Measurements from ENCODE around the gene CCT3. TPM values are rescaled to one million over a fixed set of nuclear protein-coding genes. Genes with fewer than 3 reads are reported as not detected.

The CCT3 gene
- total and polyA plus RNA-seq, 10 of the 15 experiments (the other 5 are each of a cell fraction or from before 2014, with no cell fraction given), result 319 to 585 (median 427) TPM

GRCh38 chr1:156319664-156320063, 18.4 kb downstream of the CCT3 start:
- intact Hi-C loops (cut with micrococcal nuclease; ENCODE audit: unreplicated experiment) (loop anchor here (5.0 kb wide), 2 partner anchors 172 to 222 kb away; no protein-coding TSS in a partner anchor), in situ Hi-C loops (cut with MboI) (loop anchor here (5.0 kb wide), 1 partner anchor 177 kb away; no protein-coding TSS in a partner anchor)
- no peaks in the 10 kb centered on the region for H4K20me1 ChIP-seq (ENCODE audit: control insufficient read depth, insufficient read depth)
- H3K9ac ChIP-seq (ENCODE audit: control insufficient read depth, insufficient read depth, low read length), result no peak overlapping the region
- CTCF ChIA-PET, result interaction anchor here (0.6 to 5.2 kb wide), 44 partner anchors 10 to 330 kb away, joined by 3 to 58 read pairs (median 6); partner anchors contain the start of genes CCT3, PMF1, SMG5 and TMEM79
- POLR2A ChIA-PET, result interaction anchor here (0.8 to 1.4 kb wide), 3 partner anchors 13 to 170 kb away, joined by 3 to 6 read pairs (median 3); no protein-coding TSS in a partner anchor
- H2AFZ ChIP-seq (ENCODE audit: control insufficient read depth, low read depth, low read length), result no peak overlapping the region
- peaks cover 29 to 42% of the 10 kb centered on the region in 2 experiments for H3K36me3 ChIP-seq (ENCODE audit: control insufficient read depth in 2 of 2, insufficient read depth in 2 of 2, low read length in 1 of 2)
- DNase-seq (ENCODE audit: low read depth, low spot score), result no peak
- SMC1A ChIA-PET (ENCODE audit: uncharacterized antibody, unreplicated experiment), result interaction anchor here (0.6 to 7.2 kb wide), 15 partner anchors 17 to 253 kb away, joined by 3 to 39 read pairs (median 3); partner anchors contain the start of gene SMG5
- no peak for FAIRE-seq
- RAD21 ChIA-PET (ENCODE audit: unreplicated experiment), result interaction anchor here (0.7 to 4.4 kb wide), 14 partner anchors 14 to 413 kb away, joined by 3 to 30 read pairs (median 4); partner anchors contain the start of genes PMF1 and SMG5
- H3K27me3 ChIP-seq (replicated peaks in 1 of 2; ENCODE audit: control insufficient read depth in 2 of 2, insufficient read depth in 2 of 2, low read length in 1 of 2), result no peaks in the 10 kb centered on the region
- no peaks in the 10 kb centered on the region for H3K4me1 ChIP-seq (ENCODE audit: control insufficient read depth, insufficient read depth, low read length)
- no peaks in the 10 kb centered on the region for H3K9me3 ChIP-seq (replicated peaks; ENCODE audit: control insufficient read depth, insufficient read depth, low read length)
- TF ChIP-seq NR2F1 (conservative IDR thresholded peaks at IDR 0.05) (no peak), PML (IDR thresholded peaks at IDR 0.05; ENCODE audit: low read length) (no peak), SMC3 (IDR thresholded peaks at IDR 0.05; ENCODE audit: borderline replicate concordance, low read length) (peak; percentile 35; the same call in 1 of the 2 replicates), POLR2A (IDR thresholded peaks at IDR 0.05; ENCODE audit: low read depth, low read length) (no peak), E2F8 (IDR thresholded peaks at IDR 0.05; ENCODE audit: low read depth, partially characterized antibody) (no peak), HDAC6 (IDR thresholded peaks at IDR 0.05; ENCODE audit: unreplicated experiment) (no peak), CTCF (IDR thresholded peaks at IDR 0.05 in 2 of 3, conservative IDR thresholded peaks at IDR 0.05 in 1 of 3; ENCODE audit: control insufficient read depth in 2 of 3, extremely low read depth in 1 of 3, insufficient read depth in 1 of 3, low read depth in 3 of 3, low read length in 3 of 3) (peak; percentile 41 to 51 (median 46)), RAD21 (IDR thresholded peaks at IDR 0.05; ENCODE audit: insufficient read depth, low read depth, low read length) (peak; percentile 64)
- WGBS (ENCODE audit: insufficient coverage, insufficient replicate concordance, low lambda C conversion rate, missing lambda C conversion rate), result 93% methylated on average over 1 of the region's 1 CpG
- H3K27ac ChIP-seq (ENCODE audit: control insufficient read depth, insufficient read depth), result no peak overlapping the region
- H3K4me2 ChIP-seq (ENCODE audit: control insufficient read depth, insufficient read depth), result no peak overlapping the region
- ATAC-seq, result no peak
- no peak overlapping the region for H3K4me3 ChIP-seq
- H3K79me2 ChIP-seq (ENCODE audit: control insufficient read depth, insufficient read depth, low read length), result no peaks in the 10 kb centered on the region
- no TSS peak for BruUV-seq (replicated peaks)

Measured in GM12878 (cell line).